Renal pelvis (tissue), 4 donors: ENCODE data around the gene ZMYND15. TPM values are rescaled to one million over a fixed set of nuclear protein-coding genes. Genes with fewer than 3 reads are reported as not detected.

ENCODE experiments used
- DNase-seq: peaks from one replicate; pipeline ENCODE4 v3.0.0-alpha.2; 2013
- polyA plus RNA-seq, 3 donors: library from polyadenylated mRNA; unstranded; fragments of 120-200 nt; gene quantifications; one replicate each; pipeline ENCODE4 v1.2.1, GENCODE V29; 2013; ENCODE audit not compliant: insufficient read length in 3 of 3

Gene ZMYND15
- polyA plus RNA-seq, 3 donors, result 0.37 to 1.0 (median 0.58) TPM

DNA sequence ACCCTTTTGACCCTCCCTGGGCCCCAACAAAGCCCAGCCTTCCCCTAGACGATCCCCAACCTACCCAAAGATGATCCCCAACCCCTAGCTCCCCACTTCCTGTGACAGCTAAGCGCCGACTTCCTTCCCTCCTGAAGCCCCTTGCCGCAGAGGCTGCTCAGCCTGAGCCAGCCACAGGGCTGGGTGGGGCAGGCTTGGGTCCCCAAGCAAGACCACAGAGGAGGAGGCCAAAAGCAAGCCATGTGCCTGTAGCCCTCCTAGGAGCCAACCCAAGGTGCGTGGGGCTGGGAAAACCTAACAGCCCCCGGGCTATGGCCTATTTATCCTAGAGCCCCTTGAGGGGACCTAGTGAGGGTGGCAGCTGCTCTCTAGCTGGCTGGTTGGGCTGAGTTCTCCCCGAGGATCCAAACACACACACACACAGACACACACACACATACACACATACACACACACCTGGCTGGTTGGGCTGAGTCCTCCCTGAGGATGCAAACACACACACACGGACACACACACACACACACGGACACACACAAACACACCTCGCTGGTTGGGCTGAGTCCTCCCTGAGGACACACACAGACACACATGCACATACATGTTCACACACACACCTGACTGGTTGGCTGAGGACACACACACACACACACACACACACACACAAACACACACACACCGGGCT, 24.4 kb upstream of the ZMYND15 start:
- no peak for DNase-seq

DNA sequence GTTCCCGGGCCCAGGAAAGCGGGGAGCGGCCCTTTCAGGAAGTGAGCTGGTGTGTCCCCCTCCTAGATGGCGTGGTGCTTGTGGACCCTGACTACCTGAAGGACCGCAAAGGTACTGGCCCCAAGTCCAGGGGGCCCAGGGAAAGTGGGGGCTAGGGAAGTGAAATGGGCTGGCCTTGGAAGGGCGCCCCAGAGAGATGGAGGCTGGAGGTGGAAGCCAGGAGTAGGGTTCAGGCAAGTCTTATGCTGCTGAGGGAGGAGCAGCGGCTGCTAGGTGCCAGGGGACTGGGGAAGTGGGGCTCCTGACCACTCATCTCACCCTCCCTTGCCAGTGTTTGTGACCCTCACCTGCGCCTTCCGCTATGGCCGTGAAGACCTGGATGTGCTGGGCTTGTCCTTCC, 23.6 kb upstream of the ZMYND15 start:
- no peak for DNase-seq

DNA sequence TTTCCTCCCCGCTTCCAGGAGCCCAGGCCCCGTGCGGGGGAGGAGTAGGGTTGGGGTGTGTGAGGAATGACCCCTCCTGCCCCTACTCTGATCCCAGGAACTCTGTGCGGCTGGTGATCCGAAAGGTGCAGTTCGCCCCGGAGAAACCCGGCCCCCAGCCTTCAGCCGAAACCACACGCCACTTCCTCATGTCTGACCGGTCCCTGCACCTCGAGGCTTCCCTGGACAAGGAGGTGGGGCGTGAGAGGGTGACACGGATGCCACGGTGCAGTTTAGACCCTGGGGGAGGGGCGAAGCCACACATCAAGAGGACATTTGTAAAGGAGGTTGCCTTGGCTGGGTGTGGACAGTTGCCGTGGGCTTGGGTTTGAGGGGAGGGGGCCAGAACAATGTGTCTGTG, 21.8 kb upstream of the ZMYND15 start:
- no peak for DNase-seq

DNA sequence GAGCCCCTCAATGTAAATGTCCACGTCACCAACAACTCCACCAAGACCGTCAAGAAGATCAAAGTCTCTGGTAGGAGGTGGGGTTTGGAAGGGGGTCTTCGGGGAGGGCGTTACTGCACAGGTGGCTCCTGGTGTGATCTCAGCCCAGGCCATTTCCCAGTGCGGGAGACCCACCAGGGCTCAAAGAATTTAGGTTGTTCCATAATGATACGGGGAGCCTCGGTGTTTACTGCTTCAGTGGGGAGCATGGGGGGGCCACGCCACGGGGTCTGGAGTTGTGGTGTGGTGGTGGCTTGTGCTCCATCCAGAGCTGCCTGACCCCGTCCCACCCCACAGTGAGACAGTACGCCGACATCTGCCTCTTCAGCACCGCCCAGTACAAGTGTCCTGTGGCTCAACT, 21.4 kb upstream of the ZMYND15 start:
- DNase-seq, result no peak

DNA sequence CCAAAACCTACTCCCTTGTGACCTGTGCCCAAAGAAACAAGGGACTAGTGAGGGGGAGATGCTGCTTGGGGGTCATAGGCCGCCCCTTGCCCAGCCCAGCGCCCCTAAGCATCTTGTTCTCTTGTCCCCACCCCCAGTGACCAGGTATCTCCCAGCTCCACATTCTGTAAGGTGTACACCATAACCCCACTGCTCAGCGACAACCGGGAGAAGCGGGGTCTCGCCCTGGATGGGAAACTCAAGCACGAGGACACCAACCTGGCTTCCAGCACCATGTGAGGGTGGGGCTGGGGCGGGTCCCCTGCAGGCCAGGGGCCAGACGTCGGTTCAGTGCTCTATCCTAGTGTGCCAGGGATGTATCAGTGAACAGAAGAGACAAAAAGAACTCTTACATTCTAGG, 20.5 kb upstream of the ZMYND15 start:
- DNase-seq, result no peak

DNA sequence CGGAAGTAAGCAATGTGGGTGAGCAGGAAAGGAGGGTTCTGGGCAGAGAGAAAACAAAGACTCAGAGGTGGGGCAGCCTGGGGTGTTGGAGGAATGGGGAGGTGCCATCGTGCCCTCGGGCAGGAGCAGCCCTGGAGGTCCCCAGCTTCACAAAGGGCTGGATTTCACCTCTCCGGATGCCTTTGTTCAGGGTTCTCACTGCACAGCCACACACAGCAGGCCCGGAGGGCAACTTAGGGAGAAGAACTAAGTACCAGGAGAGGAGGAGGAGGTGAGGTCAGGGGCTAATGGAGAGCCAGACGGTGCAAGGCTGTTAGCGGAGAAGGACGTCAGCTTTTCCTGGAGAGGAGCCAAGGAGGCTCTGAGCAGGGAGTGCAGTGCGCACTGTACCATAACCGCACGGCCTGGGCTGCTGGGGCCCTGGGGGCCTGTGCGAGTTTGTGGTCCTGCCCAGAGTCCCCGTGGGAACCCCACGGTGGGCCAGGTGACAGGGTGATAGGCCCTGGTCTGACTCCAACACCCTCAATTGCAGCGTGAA, 19.9 kb upstream of the ZMYND15 start:
- DNase-seq, result no peak

DNA sequence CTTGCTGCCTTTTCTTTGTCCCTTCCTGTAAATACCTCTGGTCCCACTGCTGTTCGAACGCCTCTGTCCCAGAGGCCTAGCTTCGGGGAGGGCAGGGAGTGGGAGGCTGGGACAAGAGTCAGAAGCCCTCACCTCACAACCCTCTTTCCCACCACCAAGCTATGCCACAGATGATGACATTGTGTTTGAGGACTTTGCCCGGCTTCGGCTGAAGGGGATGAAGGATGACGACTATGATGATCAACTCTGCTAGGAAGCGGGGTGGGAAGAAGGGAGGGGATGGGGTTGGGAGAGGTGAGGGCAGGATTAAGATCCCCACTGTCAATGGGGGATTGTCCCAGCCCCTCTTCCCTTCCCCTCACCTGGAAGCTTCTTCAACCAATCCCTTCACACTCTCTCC, 18.8 kb upstream of the ZMYND15 start:
- DNase-seq, result no peak

DNA sequence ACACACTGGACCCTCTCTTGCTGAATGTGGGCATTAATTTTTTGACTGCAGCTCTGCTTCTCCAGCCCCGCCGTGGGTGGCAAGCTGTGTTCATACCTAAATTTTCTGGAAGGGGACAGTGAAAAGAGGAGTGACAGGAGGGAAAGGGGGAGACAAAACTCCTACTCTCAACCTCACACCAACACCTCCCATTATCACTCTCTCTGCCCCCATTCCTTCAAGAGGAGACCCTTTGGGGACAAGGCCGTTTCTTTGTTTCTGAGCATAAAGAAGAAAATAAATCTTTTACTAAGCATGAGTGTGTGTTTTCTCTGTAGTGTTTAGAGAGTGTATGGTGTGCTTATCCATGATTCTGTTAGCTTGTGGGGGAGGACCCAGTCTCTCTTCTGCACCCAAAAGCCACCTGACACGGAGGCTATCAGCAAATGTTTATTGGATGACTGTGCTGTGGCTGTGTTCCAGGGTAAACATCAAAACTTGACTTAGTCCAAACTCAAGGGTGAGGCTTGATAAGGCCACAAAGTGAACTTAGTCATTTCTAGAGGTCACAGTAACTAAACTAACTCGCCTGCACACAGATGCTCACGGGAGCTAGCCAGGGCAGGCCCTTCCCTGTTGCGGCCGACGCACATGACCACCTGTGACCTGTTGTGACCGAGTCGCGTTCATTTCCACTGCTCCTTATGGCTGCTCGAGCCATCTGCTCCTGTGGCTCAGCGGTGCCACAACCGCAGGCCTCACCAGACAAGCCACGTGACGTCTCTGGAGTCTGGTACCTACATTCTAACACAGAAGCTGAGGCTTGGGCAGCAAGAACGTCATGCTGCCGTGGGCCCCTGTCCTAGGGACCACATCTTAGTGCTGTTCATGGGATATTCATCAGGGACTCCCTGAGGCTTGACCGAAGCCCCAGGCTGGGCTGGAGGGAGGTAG, 18.2 kb upstream of the ZMYND15 start:
- no peak for DNase-seq

DNA sequence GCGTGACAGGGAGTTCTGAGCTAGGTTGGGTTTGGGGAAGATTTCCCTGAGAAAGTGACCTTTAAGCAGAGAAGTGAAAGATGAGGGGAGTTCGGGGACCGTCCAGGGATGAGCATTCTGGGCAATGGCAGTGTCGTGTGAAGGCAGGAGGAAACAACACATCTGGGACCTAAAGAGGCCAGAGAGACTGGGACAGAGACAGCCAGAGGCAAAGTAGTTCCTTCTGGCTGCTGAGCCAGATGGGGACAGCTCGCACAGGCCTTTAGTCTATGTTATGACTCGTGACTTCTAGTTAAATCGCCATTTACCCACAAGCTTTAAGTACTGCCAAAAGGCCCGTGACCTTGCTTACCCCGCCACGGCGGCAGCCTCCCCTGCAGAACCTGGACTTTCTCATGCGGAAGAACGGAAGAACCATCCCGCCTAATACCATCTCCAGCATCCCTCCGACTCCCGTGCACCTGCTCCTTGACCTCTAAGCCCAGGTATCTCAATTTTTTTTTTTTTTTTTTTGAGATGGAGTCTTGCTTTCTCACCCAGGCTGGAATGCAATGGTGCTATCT, 16.9 kb upstream of the ZMYND15 start:
- no peak for DNase-seq

DNA sequence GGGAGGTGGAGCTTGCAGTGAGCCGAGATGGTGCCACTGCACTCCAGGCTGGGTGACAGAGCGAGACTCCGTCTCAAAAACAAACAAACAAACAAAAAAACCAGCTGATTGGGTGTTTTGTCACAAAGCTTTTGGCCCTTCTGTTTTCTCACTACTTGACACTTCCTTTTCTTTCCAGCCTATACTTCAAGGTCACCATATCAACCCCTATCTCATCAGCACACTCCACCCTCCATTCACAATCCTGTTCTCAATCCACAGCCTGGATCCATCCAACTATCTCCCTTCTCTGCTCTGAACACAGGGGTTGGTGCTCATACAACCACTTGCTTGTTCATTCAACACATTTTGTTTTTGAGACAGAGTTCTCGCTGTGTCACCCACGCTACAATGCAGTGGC, 15.0 kb upstream of the ZMYND15 start:
- DNase-seq, result no peak

DNA sequence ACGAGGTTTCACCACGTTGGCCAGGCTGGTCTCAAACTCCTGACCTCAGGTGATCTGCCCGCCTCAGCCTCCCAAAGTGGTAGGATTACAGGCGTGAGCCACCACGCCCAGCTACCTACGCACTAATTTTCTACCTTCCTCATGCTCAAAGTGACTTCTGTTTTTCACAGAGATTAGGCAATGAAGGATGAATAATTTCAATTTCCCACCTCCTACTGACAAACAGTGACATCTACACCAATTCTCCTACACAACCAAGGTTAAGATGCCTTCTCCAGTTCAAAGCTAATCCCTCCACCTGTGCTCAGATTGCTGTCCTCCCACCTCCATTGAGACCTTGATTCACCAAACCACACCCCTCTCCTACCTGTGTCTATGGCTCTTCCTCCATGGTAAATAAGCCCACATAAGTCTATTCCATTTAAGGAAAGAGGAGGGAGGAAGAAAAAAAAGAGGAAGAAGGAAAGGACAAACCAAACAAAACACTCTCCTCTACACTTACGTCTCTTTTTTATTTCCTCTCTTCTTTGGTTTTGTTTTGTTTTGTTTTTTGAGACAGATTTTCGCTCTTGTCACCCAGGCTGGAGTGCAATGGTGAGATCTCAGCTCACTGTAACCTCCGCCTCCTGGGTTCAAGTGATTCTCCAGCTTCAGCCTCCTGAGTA, 13.9 kb upstream of the ZMYND15 start:
- DNase-seq, result no peak

DNA sequence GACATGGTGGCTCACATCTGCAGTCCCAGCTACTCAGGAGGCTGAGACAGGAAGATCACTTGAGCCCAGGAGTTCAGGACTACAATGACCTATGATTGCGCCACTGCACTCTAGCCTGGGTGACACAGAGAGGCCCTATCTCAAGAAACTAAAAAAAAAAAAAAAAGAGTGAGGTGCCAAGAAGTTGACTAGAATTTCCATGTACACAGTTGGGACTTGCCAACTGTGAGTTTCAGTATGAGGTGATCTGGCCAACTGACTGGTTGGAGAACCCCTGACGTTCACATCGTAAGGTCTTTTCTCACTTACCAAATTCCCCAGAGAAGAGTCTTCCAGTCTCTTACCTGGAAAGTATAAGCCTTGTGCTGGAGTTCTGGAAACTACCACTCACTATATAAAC, 11.5 kb upstream of the ZMYND15 start:
- DNase-seq, result no peak

DNA sequence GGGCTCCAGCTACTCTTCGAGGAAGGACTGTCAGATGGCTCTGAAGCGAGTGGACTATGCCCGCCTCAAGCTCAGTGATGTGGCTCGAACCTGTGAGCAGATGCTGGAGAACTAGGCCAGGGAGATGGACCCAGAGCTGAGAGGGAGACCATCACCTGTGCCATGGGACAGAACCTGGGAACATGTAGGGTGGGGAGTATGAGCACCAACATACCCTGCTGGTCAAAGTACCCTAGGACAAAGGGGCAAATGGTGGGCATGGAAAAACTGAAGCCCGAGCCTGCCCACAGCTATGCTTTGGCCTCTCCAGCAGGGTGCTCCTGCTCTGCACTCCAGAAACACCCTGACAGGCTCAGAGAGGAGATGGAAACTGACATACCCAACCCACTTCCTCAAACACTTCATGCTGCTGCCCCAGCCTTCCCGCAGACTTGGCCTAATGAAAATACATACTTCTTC, 6.5 kb upstream of the ZMYND15 start:
- no peak for DNase-seq

DNA sequence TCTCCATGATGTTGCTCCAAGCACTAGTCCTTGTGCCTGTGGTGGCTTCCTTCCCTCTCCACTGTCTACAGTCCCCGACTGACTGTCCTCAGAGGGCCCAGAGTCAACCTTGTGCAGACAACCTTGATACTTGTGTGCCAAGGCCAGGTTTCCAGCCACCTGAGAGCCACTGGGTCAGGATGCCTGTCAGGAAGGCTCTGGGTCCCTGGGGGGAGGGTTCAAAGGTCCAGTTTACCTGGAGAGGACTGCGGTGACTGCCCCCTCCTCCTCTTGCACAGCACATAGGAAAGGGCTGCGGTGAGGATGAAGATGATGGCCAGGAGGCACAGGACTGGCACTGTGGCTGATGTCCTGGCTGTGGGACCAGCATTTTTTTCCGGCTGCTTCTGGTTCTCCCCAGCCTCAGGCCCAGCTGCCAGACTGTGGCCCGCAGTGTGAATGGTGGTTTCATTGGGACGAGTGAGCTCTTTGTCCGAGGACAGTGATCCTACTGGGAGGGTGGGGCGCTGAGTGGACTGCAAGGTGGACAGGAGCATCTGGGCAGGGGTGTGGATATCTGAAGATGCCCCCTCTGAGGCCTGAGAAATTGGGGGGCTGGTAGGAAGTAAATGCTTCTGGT, 4.7 kb upstream of the ZMYND15 start:
- DNase-seq, result no peak

DNA sequence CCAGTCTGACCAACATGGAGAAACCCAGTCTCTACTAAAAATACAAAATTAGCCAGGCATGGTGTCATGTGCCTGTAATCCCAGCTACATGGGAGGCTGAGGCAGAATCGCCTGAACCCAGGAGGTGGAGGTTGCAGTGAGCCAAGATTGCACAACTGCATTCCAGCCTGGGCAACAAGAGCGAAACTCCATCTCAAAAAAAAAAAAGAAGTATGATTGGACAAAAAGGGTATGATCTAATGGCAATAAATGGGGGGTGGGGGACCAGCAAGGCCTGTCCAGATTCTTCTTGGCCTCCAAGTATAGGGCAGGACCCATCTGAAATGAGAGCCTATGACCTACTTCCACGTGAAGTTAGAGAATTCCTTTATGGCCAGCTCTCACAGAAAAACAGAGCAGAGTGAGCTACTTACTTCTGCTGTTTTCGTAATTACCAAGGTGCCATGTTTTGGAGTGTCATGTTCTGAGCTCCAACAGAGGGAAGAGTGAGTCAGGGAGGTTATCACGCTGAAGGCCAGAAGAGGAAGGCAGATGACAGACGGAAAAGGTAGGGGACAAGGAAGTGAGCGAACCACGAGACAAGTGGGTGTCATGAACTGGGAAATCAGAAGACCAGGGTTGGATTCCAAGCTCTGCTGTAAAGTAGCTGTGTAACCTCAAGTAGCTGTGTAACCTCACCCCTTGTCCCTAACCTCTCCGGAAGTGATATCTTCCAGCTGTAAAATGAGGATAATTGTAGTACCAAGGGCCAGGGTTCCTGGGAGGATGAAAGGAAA, 3.6 kb upstream of the ZMYND15 start:
- no peak for DNase-seq

DNA sequence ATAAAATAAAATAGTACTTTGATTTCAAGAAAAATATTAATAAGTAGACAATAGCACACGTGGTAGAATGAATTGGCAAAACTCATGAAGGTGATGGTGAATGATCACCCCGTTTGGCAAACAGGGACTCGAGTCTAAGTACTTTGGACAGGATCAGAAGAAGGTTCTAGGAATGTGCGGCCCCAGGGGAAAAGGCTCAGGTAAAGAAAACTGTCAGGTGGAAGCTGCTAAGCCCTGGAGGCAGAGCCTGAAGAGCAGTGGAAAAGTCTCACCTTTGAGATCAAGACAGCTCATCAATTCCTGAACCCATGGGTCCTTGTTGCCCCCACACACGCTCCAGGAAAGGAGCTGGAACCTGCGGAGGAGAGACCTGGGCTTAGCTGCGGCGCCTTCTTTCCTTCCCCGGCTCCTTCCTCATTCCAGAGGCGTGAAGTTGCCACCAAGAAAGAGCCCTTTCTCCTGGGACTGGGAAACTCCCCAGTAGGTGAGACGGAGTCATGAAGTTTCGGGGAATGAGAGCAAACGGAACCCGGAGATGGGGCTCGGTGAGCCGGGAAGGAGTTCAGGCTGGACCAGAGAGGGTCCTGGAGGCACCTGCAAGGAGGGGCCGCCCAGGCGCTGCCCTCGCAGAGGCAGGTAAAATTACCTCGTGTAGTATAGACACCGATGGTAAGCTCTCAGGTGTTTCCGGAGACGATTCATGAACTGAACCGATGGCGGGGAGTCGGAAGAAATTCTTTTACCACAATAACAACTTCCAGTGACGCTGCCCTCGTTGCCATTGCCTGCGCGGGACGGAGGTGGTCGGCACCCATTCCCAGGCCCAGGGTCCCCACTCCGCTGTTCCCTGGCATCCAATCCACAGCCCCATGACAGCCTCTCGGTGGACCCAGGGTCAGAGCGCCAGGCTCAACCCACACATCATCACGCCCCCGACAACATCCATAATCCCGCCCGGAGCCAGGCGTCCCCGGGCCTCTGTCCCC, 1.2 kb upstream of the ZMYND15 start:
- DNase-seq, result no peak

DNA sequence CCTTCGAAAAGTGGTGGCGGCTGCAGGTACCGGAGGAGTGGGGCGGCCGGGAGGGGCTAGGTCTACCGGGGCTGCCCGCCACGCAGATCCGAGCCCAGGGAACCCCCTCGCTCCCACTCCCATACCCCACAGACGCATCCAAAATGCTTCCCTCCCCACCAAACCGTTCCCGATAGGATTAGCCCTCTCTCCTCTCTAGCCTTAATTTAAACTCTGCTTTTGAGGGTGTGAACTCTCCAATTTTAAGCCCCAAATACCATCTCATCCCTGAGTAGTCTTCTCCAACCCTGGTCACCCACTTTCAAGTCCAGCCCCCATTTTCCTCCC, 355 bp downstream of the ZMYND15 start:
- DNase-seq, result no peak

DNA sequence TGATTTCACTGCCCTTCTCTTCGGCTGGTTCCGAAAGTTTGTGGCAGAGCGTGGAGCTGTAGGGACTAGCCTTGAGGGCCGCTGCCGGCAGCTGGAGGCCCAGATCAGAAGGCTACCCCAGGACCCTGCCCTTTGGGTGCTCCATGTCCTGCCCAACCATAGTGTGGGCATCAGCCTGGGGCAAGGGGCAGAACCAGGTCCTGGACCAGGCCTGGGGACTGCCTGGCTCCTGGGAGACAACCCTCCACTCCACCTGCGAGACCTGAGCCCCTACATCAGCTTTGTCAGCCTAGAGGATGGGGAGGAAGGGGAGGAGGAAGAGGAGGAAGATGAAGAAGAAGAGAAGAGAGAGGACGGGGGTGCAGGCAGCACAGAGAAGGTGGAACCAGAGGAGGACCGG, 951 bp downstream of the ZMYND15 start:
- DNase-seq, result no peak

DNA sequence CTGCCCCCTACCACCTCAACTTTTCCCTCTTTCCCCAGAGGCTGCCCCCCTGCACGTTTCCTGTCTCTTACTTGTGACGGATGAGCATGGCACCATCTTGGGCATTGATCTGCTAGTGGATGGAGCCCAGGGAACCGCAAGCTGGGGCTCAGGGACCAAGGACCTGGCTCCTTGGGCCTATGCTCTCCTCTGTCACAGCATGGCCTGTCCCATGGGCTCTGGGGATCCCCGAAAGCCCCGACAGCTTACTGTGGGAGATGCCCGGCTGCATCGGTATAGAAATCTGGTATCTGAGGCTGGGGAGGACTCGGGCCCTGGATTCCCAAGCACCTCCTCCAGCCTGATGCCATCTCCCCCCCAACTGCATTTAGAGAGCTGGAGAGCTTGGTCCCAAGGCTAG, 1.9 kb downstream of the ZMYND15 start:
- DNase-seq, result no peak

DNA sequence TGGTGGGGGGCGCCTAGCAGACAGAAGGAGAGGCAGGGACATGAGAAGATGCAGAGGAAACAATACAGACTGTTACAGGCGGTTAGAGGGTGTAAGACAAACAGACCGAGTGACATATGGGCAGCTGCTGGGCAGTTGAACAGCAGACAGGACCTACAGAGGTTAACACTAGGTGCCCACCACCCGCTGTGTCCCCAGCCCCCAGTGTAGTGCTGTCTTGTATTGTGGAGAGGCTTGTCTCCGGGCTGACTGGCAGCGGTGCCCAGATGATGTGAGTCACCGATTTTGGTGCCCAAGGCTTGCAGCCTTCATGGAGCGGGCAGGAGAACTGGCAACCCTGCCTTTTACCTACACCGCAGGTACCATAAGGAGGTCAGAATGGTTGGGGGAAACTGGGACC, 2.5 kb downstream of the ZMYND15 start:
- DNase-seq, result no peak
